ENCODE data around the gene STX5.
"Not testable (repeated sequence)": the region's sequence is repeated elsewhere in the genome, so short reads cannot be mapped to it uniquely, and the experiment has no call there.

STX5 gene

DNA sequence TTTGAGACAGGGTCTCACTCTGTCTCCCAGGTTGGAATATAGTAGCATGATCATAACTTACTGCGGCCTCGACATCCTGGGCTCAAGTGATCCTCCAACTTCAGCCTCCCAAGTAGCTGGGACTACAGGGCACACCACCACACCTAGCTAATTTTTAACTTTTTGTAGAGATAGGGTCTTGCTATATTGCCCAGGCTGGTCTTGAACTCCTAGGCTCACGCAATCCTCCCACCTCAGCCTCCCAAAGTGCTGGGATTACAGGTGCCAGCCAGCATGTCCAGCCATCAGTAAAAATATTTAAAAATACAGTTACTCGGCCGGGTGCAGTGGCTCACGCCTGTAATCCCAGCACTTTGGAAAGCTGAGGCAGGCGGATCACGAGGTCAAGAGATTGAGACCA is 3.7 kb downstream of the STX5 start:
- DNase-seq = not testable (repeated sequence)

DNA sequence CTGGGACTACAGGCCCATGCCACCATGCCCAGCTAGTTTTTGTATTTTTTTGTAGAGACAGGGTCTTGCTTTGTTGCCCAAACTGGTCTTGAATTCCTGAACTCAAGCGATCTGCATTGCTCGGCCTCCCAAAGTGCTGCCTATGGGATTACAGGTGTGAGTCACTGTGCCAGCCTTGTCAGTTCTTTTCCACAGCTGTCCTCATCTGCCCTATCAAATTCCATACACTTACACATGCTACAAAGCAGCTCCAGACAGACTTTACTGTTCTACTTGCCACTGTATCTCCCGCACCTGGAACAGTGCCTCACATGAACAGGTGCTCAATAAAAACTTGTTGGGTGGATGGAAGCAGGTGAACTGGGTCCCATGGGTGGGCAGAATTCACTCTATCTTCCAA is 8.2 kb downstream of the STX5 start:
- DNase-seq = no peak

- no peak for DNase-seq
Observed at GRCh38 chr11:62817129-62817528, 14.7 kb downstream of the STX5 start.

DNA sequence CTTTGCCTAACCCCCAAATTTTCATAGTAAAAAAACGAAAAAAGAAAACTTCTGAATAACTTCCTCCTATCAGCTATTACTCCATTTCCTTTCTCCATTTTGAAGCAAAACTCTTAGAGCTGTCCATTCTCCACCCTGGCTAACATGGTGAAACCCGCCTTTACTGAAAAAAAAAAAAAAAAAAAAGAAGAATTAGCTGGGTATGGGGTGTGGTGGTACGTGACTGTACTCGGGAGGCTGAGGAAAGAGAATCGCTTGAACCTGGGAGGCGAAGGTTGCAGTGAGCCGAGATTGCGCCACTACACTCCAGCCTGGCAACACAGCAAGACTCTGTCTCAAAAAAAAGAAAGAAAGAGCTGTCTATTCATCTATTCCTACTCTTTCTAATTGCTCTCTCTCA is 15.3 kb downstream of the STX5 start:
- DNase-seq = no peak

- no peak for DNase-seq
Observed at GRCh38 chr11:62811659-62812058, 20.2 kb downstream of the STX5 start.

DNA sequence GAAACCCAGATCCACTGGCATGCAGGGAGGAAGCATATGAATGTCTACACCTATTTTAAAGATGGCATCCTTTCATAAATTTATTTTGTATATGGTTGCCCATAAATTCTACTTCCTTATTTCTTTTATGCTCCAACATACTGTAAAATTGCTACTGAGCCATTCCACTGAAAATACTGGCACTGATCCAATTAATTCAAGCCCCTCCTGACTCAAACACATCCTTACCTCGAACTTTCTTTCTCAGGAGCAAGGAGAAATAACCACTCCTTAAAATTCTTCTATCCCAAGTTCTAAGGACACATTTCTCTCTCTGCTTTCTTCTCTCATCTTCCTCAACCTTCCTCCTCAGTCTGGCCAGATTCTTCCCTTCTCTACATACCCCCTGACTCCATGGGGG is 21.1 kb downstream of the STX5 start:
- no peak for DNase-seq

GRCh38 chr11:62806611-62807121 is 25.2 kb downstream of the STX5 start:
- DNase-seq = peak in 1 of 2 experiments; percentile 22

GRCh38 chr11:62805961-62806441 is 25.9 kb downstream of the STX5 start:
- DNase-seq = peak; percentile 35 to 37

DNA sequence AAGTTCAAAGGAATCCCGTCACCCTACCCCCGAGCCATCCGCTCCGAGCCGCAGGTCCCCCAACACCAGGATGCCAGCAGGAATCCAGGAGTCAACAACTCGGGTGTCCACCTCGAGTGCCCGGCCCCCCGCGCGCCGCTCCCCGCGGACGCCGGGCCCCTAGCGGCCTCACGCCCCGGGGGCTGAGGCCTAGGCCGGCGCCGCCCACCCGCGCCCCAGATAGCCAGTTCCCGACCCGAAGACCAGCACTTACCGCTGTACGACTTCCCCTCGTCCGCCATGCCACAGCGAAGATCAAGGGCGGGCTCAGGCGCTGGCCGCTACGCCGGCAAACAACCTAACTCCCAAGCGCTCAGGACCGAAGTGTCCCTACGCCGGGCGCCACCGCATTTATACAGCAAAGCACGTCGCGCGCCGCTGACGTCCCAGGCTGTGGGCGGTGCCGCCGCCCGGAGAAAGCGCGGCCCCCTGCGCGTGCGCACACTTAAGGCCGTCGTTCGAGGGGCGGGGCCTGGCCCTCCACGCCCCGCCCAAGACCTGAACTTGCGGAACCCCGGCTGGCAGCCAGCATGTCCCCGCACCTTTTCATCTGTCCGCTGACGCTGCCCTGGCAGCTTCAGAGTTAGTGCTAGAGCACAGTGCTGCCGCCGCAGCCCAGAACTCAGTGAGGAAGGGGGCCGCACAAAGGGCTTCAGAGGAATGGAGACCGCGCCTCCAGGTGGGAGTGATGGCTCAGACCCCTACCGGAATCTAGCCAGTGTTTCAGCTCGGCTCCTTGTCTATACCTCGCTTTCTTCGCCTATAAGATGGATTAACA is 26.6 kb downstream of the STX5 start, which contains the start of gene NXF1:
NXF1 (minus strand) TSS at position 365 of the 817 bp plus-strand sequence; CDS start at position 281, 84 bp downstream.
- peak; percentile 83 to 90 for DNase-seq

DNA sequence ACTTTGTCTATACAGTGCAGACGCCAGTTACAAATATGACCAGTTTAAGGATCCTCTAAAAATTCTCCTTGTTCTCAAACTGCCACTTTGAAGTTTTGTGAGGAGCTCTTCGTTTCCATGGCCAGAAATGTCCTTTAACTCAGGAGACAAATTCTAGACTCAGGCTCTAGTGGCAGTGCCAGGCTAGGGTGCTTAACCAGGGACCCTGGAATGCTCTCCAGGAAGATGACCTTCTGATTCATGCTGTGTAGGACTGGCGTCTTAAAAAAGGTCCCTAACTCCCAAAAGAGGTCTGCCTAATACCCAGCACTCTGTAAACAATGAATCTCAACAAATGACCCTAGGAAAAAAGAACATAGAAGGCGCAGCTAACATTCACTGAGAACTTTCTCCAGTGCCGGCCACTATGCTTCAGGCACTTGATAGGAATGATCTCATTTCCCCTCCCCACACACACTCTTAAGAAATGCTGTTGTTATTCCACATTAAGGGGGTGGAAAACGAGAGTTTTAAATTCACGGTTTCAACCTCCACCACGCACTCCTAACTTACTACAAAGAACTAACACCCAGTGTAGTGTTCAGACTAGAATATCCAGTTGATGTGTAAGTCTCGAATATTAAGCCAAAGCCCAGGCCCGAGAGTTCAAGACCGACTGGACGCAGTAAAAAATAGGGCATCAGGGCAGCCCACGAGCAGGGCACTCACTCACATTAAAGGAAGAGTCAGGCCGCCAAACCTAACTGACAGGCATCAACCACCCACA is 27.4 kb downstream of the STX5 start:
- no peak for DNase-seq

- DNase-seq = no peak
Observed at GRCh38 chr11:62801071-62801470, 30.8 kb downstream of the STX5 start.

GRCh38 chr11:62799486-62799885 is 32.4 kb downstream of the STX5 start:
- no peak for DNase-seq

GRCh38 chr11:62796281-62796680 is 35.6 kb downstream of the STX5 start:
- no peak for DNase-seq

DNA sequence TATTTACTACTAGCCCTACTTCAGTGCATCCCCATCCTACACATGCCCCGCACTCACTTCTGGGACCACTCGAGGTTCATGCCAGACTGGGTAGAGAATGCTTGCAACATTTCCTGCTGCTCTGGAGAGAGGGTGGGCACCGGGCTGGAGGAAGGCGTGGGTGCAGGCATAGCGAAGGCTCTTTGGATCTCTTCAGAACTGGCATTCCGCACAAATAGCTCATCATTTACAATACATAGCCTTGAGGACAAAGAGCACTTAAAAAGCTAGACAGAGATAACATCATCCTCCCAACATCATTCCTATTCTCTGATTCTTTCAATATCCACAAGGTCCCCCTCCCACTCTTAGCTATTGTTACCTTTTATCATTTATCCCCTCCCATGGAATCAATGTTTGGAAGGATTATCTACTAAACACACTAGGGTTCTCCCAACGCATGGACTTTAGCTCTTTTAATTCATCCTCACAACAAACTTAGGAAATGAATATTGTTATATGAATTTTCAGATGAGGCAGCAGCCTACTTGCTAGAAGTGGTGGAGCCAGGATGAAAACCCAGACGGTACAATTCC is 37.6 kb downstream of the STX5 start:
- no peak for DNase-seq

DNA sequence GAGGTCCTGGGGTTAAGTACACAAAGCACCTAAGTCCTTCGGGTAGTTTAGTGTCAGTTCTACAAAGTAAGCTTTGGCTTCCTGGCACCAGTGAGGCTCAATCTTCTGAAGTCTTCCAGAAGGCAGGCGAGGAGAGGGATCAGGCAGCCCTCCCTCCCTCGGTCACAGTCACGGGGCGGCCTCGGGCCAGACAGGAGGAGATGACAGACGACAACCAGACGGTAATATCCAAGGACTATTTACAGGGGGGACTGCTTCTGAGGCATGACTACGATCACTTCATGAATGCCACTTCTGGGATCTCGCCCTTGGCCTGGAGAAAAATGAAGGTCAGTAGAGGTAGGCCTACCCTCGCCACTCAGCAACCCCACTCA is 39.7 kb downstream of the STX5 start:
- no peak for DNase-seq

DNA sequence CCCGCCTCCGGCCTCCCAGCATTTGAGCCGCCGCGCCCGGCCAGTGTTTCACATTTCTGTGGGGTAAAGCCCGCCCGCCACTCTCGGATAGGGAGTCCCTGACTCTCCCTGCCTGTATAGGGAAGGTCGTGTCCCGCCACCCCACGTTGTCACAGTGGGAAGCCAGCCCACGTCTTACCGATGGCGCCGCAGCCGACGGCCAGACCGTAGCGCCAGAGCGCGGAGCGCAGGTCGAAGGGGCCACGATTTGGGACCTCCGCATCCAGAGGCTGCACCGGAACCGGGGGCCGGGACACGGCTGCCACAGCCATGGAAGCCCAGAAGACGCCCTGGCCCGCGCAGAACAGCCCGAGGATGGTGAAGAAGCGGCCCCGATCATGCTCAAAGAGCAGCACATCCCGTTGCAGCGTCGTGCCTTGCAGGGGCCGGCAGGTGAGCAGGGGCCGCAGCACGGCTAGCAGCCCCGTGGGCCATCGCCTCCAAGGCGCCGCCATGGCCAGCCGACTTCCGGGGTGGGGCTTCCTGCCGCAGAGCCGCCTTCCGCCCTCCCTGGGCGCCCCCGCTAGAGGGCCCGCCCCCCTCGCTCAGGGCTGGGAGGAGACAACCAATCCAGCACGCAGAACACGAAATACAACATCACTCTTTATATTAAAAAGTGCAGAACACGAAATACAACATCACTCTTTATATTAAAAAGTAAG is 40.2 kb downstream of the STX5 start, which contains the start of gene TMEM223:
TMEM223 (minus strand) TSS at position 506 of the 701 bp plus-strand sequence; CDS start at position 494, 12 bp downstream.
- DNase-seq = peak; percentile 59 to 81

DNA sequence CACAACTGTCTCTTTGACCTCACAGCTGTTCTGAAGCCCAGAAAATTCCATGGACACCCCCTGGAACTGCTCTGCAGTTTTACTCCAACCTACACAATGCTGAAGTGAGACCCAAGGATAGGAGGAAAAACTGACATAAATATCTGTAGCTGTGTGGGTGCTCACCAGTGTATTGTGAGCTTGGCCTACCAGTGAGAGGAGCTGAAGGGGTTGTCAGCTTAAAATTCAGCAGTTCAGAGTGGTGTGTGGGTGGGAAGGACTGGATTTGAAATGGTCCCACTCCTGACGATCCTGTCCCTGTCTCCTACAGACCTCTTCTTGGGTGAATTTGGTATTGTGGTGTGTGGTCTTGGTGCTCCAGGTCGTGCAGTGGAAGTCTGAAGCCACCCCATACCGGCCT is 42.3 kb downstream of the STX5 start:
- DNase-seq = no peak

DNA sequence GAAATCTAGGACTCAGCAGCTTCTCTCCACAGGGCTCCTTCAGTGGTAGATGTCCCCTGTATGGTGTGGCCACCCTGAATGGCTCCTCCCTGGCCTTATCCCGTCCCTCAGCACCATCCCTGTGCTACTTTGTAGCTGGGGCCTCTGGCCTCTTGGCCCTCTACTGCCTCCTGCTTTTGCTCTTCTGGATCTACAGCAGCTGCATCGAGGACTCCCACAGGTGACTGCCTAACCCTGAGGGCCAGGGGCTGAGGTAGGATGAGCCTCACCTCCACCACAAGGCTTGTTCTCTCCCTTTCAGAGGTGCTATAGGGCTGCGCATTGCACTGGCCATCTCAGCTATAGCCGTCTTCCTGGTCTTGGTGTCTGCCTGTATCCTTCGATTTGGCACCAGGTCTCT is 42.9 kb downstream of the STX5 start:
- DNase-seq = peak in 1 of 2 experiments; percentile 7

DNA sequence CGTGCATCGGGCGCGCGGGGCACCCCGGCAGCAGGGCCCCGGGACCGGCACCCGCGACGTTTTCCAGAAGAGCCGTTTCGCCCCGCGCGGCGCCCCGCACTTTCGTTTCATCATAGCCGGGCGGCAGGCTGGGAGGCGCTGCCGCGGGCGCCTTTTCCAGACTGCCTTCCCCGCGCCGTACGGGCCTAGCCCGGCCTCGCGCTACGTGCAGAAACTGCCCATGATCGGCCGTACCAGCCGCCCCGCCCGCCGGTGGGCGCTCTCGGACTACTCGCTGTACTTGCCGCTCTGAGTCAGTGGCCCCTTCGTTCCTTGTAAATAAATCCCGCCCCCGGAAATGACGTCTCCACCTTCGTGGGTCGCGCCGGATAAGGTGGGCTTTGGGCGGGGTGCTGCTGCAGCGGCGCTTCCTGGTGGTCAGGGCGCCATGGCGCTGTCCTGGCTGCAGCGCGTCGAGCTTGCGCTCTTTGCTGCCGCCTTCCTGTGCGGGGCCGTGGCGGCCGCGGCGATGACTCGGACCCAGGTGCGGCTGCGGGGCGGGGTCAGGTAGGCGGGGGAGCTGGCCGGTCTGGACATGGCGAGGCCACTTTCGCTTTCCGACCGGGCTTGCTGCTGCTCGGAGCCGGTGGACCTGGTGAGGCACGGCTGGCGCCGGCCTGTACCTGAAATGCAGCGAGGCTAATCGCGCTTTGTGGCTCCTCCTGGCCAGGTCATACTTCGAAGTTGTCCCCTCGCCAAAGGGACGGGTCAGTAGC is 44.7 kb downstream of the STX5 start, which contains the start of gene TMEM179B:
TMEM179B (plus strand) TSS at position 398 of the 755 bp plus-strand sequence; CDS start at position 428, 30 bp downstream.
- DNase-seq = peak; percentile 95 to 97

- DNase-seq = peak; percentile 76 to 80
Observed at GRCh38 chr11:62786318-62787004, 45.4 kb downstream of the STX5 start.

DNA sequence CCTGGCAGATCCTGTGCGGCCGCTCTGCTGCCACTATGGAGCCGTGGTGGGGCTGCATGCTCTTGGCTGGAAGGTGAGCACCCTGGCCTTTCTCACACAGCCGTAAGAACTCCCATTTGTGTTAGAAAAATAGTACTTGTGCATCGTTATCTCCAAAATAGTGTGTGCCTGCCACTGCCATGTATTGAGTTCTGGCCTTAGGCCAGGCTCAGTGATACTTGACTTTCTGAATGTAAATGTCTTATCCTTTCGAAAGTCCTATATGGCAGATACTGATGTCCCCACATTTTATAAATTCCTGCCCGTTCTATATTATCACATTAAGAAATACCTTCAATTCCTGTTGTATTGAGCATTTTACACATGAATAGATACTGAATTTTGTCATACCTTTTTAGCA is 49.1 kb downstream of the STX5 start:
- DNase-seq = no peak
